HG02885 (cell line): ENCODE results near the gene ADARB2.

Source experiments
- ATAC-seq: cut with Tn5 transposase; IDR thresholded peaks from one replicate; pipeline ENCODE4 v1.9.1; 2021; ENCODE audit warnings: mild to moderate bottlenecking; ENCODE audit not compliant: unreplicated experiment, poor library complexity

The ADARB2 gene

DNA sequence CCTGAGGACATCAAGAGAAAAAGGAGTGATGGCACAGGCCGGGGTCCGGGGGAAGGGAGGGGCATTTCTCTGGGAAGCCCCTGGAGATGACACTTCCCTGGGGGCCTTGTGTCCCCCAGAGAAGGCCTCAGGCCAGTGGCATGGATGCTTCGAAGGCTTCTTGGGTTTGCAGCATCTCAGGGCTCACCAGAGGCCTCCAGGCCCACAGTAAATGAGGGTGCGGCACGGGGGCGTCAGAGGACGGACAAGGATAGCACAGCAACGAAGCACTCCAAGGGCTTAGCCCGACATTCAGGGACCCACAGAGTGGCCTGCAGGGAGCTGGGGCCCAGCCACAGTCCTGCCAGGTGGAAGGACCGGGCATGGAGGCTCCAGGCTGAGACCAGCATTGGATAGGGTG is 71.6 kb downstream of the ADARB2 start:
- no peak for ATAC-seq

DNA sequence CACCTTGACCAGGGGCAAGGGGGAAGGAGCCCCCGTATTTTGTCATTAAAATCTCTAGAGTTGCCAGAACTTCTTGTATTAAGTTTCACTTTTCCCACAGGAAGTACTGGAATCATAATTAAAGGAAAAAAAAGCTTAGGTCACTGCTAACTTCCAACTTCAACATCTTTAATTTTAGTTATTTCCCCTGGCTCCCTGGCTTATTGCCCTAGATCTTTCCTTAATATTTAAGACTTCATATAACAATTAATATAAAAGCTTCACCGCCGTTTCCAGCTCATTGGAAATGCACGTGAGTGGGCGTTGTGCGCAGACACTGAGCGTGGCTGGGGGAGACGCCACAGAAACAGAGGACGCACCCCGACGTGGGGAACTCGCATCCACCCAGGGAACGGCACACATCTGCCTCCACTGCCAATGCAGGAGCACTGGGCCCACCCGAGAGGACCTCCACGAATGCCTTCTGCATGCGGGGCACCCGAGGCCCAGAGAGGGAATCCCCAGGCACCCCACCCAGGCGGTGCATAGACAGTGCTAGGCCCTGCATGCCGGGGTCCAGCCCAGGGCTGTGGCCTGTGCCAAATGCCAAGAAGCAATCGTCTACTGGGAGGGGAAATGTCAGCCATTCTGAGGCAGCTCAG is 72.2 kb downstream of the ADARB2 start:
- no peak for ATAC-seq

DNA sequence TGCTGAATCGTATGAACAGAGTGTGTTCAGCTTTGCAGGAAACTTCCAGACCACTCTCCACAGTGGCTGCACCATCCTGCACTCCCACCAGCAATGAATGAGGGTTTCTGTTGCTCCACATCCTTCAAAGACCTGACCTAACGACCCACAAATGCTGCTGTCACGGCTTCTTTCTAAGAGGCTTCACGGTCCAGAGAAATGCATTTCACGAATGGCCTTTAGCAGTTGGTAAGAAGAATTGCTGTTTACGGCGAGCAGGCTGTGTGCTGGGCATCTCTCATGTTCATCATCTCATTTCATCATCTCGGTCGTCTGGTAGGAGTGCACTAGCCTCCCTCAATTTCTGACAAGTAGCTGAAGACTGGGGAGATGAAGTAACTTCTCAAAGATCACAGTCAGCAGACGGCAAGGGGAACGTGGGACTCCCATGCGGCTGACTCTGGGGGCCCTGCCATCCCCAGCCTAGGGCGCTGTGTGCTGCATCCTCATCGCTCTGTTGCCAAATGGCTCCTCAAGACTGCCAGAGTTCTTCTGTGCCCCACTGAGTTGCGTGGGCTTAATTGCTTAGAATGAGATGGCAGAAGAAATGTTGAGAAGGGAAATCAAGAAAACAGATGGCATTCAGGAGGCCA is 72.9 kb downstream of the ADARB2 start:
- no peak for ATAC-seq

DNA sequence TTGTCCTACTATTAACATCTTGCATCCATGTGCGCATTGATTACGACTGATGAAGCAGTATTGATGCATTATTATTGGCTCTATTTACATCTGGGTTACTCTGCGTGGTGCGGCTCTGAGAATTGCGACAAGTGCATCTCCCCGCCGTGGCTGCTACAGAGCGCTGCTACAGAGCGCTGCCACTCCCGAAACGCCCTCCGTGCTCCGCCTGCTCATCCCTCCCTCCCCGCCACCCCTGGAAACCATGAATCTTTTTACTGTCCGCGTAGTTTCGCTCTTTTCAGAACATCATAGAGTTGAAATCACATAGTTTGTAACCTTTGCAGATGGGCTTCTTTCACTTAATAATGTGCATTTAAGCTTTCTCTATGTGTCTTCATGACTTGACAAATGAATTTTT is 74.1 kb downstream of the ADARB2 start:
- no peak for ATAC-seq

DNA sequence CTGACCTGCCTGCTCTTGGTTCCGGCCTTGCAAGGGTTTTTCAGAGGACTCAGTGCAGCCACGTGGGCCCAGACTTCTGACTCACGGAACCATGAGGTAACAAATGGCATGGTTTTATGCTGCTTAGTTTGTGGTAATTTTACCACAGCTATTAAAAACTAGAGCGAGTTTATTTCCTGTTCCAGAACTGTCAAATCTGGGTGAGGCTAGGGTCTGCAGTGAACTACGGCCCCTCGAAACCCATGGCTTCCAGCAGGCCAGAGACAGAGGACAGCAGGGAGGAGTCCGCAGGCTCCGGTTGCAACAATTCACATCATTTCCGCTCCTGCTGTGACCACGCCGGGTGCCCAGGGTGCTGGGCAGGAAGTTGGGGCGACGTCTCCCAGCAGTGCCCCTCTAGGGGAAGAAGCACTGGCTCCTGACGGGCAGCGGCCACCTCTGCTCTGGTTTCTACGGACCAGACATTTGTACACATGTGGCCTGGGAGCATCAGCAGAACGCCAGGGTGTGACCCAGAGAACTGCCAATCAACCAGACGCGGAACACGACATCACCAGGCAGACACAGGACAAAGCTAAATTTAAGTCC is 74.8 kb downstream of the ADARB2 start:
- ATAC-seq = peak; percentile 19

DNA sequence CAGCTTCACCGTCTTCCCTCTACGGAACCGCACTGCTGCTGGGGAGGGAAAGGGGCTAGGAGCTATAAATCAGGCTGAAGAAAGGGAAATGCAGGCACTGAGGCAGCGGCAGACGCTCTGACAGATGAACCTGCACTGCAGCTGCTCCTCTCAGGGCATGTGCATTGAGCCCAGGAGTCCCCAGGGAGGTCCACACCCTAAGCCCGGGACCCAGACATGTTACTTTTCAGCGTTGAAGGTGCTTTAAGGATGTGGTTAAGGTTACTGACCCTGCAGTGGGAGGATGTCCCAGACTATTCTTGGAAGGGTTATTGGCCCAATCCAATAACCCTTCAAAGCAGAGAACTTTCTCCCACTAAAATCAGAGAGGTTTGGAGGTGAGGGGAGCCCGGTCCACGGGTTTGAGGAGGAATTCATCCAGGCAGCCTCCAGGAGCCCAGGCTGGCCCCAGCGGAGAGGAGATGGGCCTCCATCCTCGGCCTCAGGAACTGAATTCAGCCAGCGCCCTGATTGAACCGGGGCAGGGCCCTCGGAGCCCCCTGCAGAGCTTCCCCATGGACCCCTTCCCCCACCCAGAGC is 75.4 kb downstream of the ADARB2 start:
- peak; percentile 80 for ATAC-seq

DNA sequence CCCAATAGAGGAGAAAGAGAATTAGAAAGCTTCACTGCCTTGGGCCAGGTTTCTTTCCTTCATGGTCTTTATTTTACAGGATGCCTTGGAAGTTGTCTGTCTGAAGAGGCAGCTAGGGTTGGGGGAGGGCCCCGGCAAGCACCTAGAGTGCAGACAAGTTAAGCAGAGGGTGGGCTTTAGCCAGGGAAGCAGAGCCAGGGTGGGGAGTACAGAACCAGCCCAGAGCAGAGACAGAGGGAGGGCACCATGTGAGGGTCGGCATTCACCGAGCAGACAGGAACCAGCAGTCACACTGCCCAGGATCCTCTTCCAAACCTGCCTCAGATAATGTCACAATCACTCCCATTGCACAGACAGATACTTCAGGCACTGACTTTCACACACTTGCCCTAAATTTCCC is 75.9 kb downstream of the ADARB2 start:
- ATAC-seq = no peak

DNA sequence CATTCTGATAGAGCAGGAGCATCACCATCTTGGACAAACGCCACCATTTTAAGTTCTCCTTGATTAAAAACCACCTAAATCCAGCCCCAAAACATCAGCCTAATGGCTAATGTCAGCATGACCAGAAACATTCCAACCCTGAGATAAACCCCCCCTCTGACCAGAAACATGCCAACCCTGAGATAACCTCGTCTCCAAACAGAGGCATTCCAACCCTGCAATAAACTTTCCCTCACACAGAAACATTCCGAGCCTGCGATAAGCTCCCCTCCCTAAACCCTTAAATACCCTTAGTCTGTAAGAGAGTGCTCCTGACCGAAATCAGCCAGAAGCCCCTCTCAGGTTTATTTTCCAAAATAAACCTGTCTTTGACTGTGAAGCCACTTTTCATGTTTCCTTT is 76.5 kb downstream of the ADARB2 start:
- ATAC-seq = no peak

DNA sequence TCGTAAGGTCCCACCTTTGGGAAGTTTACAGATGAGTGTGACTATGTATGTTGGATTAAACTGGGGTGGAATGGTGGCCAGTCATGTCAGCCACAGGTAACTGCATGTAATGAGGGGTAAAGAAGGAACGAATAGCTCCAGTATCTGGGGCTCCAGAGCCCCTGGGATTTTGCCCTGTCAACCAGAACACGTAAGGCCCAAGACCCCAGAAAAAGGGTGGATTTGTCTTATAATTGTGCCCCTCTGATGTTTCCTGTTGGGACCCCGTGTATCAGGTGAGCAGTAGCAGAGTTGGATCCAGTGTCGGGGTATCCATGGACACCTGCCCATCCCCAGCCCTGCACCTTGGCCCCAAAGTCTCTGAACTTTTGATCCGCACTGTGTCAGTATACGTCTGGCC is 76.9 kb downstream of the ADARB2 start:
- no peak for ATAC-seq

DNA sequence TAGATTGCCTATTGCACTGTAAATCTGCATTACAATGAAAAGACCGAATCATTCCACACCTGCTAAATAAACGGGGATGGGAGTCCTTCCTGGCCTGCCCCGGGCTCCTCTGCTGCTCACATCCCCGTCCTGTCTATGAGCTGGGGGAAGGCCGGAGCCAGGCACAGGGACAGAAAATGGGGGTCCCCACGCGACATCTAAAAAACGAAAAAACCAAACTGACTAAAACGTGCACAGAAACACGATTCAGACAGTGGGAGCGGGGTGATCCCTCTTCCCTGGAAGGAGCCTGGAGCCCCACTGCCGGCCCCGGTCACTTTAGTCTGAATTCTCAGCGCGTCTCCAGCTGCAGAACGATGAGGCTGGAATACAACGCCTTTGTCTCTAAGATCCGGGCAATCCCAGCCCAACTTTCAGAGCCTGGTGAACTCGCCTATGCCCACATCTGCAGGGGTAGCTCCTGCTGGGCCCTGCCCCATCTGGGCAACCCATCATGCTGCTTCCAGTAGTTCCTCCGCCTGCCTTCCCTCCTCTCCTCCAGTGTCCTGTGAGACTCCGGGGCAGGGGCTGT is 78.0 kb downstream of the ADARB2 start:
- no peak for ATAC-seq

DNA sequence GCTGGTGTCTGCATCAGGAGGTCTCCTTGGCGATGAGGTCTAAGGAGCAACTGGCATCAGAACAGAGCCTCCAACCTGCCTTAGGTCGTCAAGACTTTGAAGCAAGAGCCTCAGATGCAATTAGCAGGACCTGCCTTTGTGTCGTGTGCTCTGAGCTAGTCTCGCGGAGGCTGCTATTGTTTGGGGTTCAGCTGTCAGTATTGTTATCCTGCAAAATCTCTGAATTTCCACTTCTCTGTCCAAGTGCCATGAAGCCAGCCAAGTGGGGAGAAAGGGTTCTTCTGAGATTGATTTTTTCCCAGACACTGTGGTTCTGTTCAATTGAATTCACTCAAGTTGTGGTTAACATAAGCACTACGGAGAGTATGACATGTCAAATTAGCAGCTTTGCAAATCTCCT is 78.7 kb downstream of the ADARB2 start:
- no peak for ATAC-seq

DNA sequence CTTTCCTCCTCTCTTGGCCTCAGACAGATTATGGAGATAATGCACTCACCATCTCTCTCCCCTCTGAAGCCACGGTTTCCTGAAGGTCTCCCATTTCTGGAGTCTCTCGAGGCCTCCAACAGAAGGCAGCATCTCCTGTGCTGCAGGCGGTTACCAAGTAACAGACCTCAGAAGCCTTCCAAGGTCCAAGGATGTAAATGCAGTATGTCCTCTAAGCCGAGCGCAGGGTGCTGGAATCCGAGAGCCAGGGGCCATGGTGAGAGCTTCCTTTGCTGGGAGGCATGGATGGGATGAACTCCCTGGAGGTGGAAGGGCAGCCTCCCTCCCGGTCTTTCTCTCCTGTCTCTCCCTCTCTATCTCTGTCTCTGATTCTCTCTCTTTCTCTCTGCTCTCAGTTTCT is 79.8 kb downstream of the ADARB2 start:
- ATAC-seq = no peak

DNA sequence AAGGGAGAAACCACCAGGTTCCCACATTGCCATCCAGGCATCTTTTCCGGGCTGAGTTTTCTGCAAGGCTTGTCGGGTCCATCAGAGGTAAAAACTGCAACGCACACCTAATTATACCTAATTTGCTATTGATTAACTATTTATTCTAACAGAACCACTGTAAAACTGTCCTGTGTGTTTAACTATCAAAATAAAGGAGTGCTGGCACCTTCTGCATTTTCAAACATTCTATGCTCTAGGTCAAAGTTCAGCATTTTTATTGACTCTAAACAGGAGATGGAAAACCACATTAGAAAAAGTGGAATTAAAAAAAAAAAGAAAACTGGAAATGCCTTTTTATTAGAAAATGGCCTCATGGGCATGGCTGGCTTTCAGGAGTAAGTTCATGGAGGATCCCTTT is 82.0 kb downstream of the ADARB2 start:
- ATAC-seq = no peak

DNA sequence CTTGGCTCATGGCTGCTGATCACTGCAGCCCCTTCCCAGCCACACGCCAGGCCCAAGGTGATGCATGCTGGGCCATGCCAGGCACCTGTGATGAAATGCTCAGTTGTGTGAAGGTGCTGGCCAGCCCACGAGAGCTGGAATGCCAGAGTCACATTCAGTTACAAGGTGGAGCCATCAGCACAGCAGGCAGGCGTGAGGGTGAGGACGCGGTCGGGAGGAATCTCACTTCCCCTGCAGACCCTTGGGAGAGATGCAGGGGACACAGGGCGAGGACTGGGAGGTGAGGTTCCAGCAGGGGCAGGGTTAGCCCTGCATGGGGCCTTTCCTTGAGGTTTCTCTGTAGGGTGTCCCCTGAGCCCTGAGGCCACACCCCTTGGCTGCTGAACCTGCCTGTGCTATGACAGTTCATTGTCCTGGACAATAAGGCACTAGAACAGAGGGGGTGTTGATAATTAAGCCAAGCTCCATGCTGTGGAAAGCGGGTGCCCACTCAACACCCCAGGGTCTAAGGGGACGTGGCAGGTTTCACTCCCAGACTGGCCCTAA is 82.4 kb downstream of the ADARB2 start:
- no peak for ATAC-seq

DNA sequence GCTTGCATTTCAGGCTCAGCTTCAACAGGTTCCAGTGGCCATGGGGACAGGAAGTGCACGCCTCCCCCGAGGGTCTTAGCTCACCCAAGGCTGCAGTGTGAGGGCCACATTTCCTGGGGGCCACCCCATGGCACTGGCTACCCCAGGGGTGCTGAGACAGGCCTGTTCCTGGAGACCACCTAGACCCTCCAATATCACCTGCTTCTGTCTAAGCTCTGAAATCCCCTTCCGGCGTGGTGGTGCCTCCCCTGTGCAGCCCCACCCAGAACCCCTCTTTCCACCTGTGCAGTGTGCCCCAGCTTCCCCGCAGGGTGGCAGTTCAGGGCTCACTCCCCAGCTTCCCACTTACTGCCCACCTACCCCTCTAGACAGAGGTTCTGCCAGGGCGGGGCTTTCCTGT is 83.1 kb downstream of the ADARB2 start:
- no peak for ATAC-seq

DNA sequence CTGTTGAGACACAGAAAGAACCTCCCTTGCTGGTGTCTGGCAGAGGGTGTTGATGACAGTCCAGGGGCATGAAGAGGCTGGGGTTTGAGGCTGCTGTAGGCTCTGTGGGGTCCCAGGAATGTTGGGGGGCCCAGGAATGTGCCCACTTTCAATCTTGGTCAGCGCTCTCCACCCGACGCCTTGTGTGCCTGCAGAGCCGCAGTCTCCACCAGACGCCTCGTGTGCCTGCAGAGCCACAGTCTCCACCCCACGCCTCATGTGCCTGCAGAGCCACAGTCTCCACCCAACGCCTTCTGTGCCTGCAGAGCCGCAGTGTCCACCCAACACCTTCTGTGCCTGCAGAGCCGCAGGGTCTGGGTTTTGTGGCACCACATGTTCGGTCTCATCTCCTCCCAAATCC is 84.0 kb downstream of the ADARB2 start:
- no peak for ATAC-seq

DNA sequence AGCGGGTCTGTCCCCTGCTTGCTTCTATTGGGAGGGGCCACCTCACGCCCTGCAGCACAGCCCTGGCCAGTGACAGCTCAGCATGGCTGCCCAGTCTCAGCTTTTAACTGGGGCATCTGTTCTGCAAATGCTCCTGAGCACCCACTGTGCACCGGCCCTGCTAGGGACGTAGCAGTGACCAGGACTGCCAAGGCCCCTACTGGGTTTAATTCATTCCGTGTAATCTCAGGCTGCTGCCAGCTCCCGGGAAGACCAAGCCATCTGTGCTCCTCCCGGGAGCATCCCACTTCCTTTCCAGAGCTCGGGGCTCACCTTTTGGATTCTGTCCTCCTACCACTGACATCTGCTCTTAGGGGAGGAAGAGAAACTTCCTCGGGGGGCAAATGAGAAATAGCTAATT is 85.2 kb downstream of the ADARB2 start:
- ATAC-seq = no peak

DNA sequence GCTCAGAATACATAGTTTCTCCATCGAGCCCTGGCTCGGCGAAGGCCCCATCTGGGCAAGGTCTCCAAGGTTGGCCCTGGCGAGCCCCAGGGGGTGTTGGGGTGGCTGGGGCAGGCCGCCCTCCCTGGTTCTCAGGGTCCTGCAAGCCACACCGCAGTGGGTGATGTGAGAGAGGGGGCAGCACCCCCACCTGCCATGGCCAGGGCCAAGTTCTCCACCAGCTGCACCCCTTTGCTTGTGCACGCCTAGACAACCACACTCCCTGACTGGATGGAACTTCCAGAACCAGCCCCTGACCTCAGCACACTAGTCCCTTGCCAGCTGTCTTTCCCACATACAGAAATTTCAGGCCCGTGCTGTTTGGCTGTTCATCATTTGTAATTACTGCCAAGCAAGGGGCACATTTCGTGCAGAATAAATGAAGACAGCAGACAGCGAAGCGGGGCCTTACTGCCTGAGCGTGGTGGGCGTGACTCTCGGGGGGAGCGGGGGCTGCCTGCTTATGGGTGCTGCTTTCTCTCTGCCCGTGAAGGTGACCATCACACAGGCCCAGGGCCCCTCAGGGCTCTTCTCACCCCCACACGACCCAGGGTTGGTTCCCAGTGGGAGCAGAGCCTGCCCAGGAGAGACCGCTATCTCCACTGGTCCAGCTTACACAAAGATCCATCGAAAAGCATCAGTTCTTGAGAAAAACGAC is 85.9 kb downstream of the ADARB2 start:
- ATAC-seq = no peak

DNA sequence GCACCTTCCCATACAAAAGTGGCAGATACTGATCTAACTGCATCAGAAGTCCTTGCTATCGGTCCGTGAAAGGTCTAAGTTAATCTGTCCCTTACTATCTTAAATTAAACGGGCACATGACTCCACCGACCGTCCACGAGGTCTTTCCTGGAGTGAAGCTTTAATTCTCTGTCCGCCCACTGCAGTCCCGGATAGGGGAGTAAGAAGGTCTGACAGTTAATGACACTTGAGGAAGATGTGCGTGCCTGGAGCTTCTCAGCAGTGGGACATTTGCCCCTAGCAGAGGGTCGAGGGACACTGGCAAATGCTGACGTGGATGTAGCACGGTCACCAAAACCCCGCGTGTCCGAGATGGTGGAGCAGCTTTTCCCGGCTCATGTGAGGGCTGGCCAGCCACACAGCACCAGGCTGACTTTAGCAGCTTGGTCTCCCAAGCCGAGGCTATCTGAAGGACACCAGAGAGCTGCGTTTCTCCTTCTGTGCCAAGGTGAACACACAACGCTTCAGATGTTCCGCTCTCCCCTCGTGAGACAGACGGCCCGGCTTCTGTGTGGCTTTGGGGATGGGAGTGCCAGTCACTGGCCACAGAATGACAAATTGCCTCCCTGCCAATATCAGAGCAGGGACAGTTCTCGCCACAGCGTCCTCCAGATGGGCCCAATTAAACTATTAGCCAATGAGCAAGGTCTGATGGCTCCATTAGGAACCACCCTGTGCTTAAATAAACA is 86.6 kb downstream of the ADARB2 start:
- ATAC-seq = no peak

DNA sequence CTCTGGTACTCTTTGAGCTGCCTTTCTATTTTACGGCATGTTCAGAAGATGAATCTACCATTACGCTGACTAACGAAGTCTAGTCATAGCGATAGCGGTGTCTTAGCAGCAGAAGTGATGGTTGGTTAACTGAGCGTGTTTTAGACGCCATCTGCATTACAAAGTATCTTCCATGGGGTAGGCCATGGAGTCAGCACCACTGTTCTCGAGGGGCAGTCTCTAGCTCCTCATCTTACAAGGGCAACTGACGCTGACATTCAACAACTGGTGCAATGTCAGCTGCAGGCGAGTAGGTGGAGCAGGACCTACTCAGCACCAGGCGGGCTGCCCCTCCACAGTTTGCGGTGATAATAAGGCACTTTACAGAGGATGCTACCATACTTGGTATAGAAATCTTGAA is 88.7 kb downstream of the ADARB2 start:
- ATAC-seq = no peak
